ENCODE data around the gene ZNF136. TPM values are rescaled to one million over a fixed set of nuclear protein-coding genes. Genes with fewer than 3 reads are reported as not detected.
A peak's percentile ranks its signal among the peaks of the same experiment; 100 is the strongest.

ZNF136 gene
- total and polyA plus RNA-seq, 2 of the 13 experiments (the other 11 are each of a cell fraction or from before 2014, with no cell fraction given) = 2.5 to 10.2 TPM

GRCh38 chr19:12139885-12140544 is 22.9 kb upstream of the ZNF136 start, which contains the start of gene ZNF20 (continued):
- no peak for TF ChIP-seq KIAA2018 (CRISPR knock-in tag; IDR thresholded peaks at IDR 0.05; ENCODE audit: borderline replicate concordance)
- TF ChIP-seq ZNF597 (CRISPR knock-in tag; IDR thresholded peaks at IDR 0.05) = no peak
- TF ChIP-seq ZIK1 (CRISPR knock-in tag; IDR thresholded peaks at IDR 0.05; ENCODE audit: borderline replicate concordance, low read depth) = no peak
- TF ChIP-seq GRHL1 (CRISPR knock-in tag; conservative IDR thresholded peaks at IDR 0.05) = no peak
- TF ChIP-seq ZNF343 (CRISPR knock-in tag; IDR thresholded peaks at IDR 0.05) = no peak
- no peak for TF ChIP-seq ZNF670 (CRISPR knock-in tag; IDR thresholded peaks at IDR 0.05; ENCODE audit: borderline replicate concordance)
- TF ChIP-seq SCMH1 (CRISPR knock-in tag; IDR thresholded peaks at IDR 0.05; ENCODE audit: borderline replicate concordance) = no peak
- no peak for TF ChIP-seq MED8 (CRISPR knock-in tag; IDR thresholded peaks at IDR 0.05; ENCODE audit: insufficient replicate concordance)
- peak; percentile 86; the same call in 1 of the 2 replicates for TF ChIP-seq SIN3A (IDR thresholded peaks at IDR 0.05; ENCODE audit: borderline replicate concordance, low read depth, low read length)
- TF ChIP-seq HDAC2 (CRISPR knock-in tag; IDR thresholded peaks at IDR 0.05) = no peak
- TF ChIP-seq, protein P1, sequence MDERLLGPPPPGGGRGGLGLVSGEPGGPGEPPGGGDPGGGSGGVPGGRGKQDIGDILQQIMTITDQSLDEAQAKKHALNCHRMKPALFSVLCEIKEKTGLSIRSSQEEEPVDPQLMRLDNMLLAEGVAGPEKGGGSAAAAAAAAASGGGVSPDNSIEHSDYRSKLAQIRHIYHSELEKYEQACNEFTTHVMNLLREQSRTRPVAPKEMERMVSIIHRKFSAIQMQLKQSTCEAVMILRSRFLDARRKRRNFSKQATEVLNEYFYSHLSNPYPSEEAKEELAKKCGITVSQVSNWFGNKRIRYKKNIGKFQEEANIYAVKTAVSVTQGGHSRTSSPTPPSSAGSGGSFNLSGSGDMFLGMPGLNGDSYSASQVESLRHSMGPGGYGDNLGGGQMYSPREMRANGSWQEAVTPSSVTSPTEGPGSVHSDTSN (CRISPR knock-in tag; IDR thresholded peaks at IDR 0.05) = peak; percentile 70
- TF ChIP-seq EZH2 (conservative IDR thresholded peaks at IDR 0.05; ENCODE audit: low read depth, low read length) = no peak
- no peak for TF ChIP-seq GATA4 (IDR thresholded peaks at IDR 0.05; ENCODE audit: borderline replicate concordance, low read depth)
- no peak for TF ChIP-seq TEAD3 (CRISPR knock-in tag; optimal IDR thresholded peaks at IDR 0.05; ENCODE audit: borderline replicate concordance)
- TF ChIP-seq, protein P2, sequence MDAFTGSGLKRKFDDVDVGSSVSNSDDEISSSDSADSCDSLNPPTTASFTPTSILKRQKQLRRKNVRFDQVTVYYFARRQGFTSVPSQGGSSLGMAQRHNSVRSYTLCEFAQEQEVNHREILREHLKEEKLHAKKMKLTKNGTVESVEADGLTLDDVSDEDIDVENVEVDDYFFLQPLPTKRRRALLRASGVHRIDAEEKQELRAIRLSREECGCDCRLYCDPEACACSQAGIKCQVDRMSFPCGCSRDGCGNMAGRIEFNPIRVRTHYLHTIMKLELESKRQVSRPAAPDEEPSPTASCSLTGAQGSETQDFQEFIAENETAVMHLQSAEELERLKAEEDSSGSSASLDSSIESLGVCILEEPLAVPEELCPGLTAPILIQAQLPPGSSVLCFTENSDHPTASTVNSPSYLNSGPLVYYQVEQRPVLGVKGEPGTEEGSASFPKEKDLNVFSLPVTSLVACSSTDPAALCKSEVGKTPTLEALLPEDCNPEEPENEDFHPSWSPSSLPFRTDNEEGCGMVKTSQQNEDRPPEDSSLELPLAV (CRISPR knock-in tag; conservative IDR thresholded peaks at IDR 0.05; ENCODE audit: low read depth) = no peak

Measured in HepG2 (cell line).